Fibroblast of lung (primary cell): ENCODE data around the gene LDAH. TPM values are rescaled to one million over a fixed set of nuclear protein-coding genes. Genes with fewer than 3 reads are reported as not detected.

Experiments
- DNase-seq, 2 donors: peaks; one replicate each; pipeline versions ENCODE4 v3.0.0 to v3.0.0-alpha.2; 2010; ENCODE audit warnings: low read depth in 2 of 2
- H2AFZ ChIP-seq: 2 replicates; pipeline ENCODE4 v1.5.1; 2012; ENCODE audit warnings: low read length, control low read depth, inconsistent platforms
- H3K27ac ChIP-seq: 2 replicates; pipeline ENCODE4 v1.5.1; 2011; ENCODE audit warnings: low read length, control low read depth; ENCODE audit not compliant: insufficient read depth
- H3K27me3 ChIP-seq: 2 replicates; pipeline ENCODE4 v1.5.1; 2011; ENCODE audit warnings: mild to moderate bottlenecking, low read length; ENCODE audit not compliant: control insufficient read depth, insufficient read depth
- H3K36me3 ChIP-seq: 2 replicates; pipeline ENCODE4 v1.5.1; 2011; ENCODE audit warnings: low read length; ENCODE audit not compliant: control insufficient read depth, insufficient read depth
- H3K4me1 ChIP-seq: 2 replicates; pipeline ENCODE4 v1.5.1; 2011; ENCODE audit warnings: low read length; ENCODE audit not compliant: control insufficient read depth, insufficient read depth; ENCODE audit errors: extremely low read depth
- H3K4me2 ChIP-seq: 2 replicates; pipeline ENCODE4 v1.5.1; 2011; ENCODE audit warnings: low read length, control low read depth; ENCODE audit not compliant: insufficient read depth; ENCODE audit errors: extremely low read depth
- H3K4me3 ChIP-seq, 4 experiments: fragments of 200-600 bp in 1 of 4; sonication (generic) in 1 of 4; replicated peaks in 1 of 4; 2 replicates each; pipeline ENCODE4 v1.5.1; 2011 to 2016; ENCODE audit warnings: low read length in 4 of 4, low read depth in 3 of 4, mild to moderate bottlenecking in 3 of 4, control low read depth in 2 of 4, inconsistent platforms in 1 of 4, mixed read lengths in 1 of 4; ENCODE audit not compliant: insufficient read depth in 1 of 4; ENCODE audit errors: control extremely low read depth in 1 of 4
- H3K79me2 ChIP-seq: 2 replicates; pipeline ENCODE4 v1.5.1; 2012; ENCODE audit warnings: mild to moderate bottlenecking, low read length, inconsistent platforms; ENCODE audit not compliant: control insufficient read depth, insufficient read depth
- H3K9ac ChIP-seq: 2 replicates; pipeline ENCODE4 v1.5.1; 2011; ENCODE audit warnings: mild to moderate bottlenecking, low read length, control low read depth; ENCODE audit not compliant: insufficient read depth
- H3K9me3 ChIP-seq: 2 replicates; pipeline ENCODE4 v1.5.1; 2012; ENCODE audit warnings: low read depth, low read length; ENCODE audit not compliant: control insufficient read depth, insufficient read depth
- H4K20me1 ChIP-seq: 2 replicates; pipeline ENCODE4 v1.5.1; 2011; ENCODE audit warnings: low read length; ENCODE audit not compliant: control insufficient read depth, insufficient read depth; ENCODE audit errors: extremely low read depth
- CTCF ChIP-seq, 2 donors: IDR thresholded peaks in 1 of 2; conservative IDR thresholded peaks in 1 of 2; 1 replicate in 1 of 2; 2 replicates in 1 of 2; pipeline ENCODE4 v1.5.1; 2011 to 2012; ENCODE audit warnings: low read length in 2 of 2, control low read depth in 1 of 2, inconsistent platforms in 1 of 2, low read depth in 1 of 2, mild to moderate bottlenecking in 1 of 2
- EZH2 ChIP-seq: IDR thresholded peaks from 2 replicates; pipeline ENCODE4 v1.5.1; 2012; ENCODE audit warnings: low read length, control low read depth, mild to moderate bottlenecking; ENCODE audit errors: missing control alignments
- polyA plus RNA-seq, 2 donors: library from polyadenylated mRNA; depleted of rRNA in 1 of 2; stranded (reverse) in 1 of 2; unstranded in 1 of 2; fragments of >200 nt; gene quantifications; 2 replicates each; pipeline ENCODE4 v1.2.1, GENCODE V29; 2011 to 2012; ENCODE audit warnings: missing spikeins in 1 of 2
- total RNA-seq: library from RNA; depleted of rRNA; stranded (reverse); fragments of >200 nt; gene quantifications from 2 replicates; pipeline ENCODE4 v1.2.1, GENCODE V29; 2014

Gene LDAH
- total and polyA plus RNA-seq, 2 donors (not counting 1 experiment from before 2014, with no cell fraction given): 20.5 to 22.8 TPM

GRCh38 chr2:20706217-20706616, 116.7 kb downstream of the LDAH start:
- H3K4me1 ChIP-seq: peaks cover 3% of the 10 kb centered on the region
- H3K4me2 ChIP-seq: no peak overlapping the region
- no peak overlapping the region for H3K4me3 ChIP-seq
- no peak for DNase-seq
- H2AFZ ChIP-seq: no peak overlapping the region
- H4K20me1 ChIP-seq: no peaks in the 10 kb centered on the region
- TF ChIP-seq CTCF (conservative IDR thresholded peaks at IDR 0.05 in 1 of 2, IDR thresholded peaks at IDR 0.05 in 1 of 2; ENCODE audit: low read depth in 1 of 2, low read length in 2 of 2): no peak
- TF ChIP-seq EZH2: no peak
- H3K9me3 ChIP-seq: no peaks in the 10 kb centered on the region
- no peaks in the 10 kb centered on the region for H3K79me2 ChIP-seq
- H3K27me3 ChIP-seq: no peaks in the 10 kb centered on the region
- H3K27ac ChIP-seq: no peak overlapping the region
- no peak overlapping the region for H3K9ac ChIP-seq
- H3K36me3 ChIP-seq: no peaks in the 10 kb centered on the region

- Histone ChIP-seq H3K9ac (no peak overlapping the region), H3K4me1 (peaks cover 3% of the 10 kb centered on the region), H3K27me3 (no peaks in the 10 kb centered on the region), H3K9me3 (no peaks in the 10 kb centered on the region), H3K36me3 (no peaks in the 10 kb centered on the region), H4K20me1 (no peaks in the 10 kb centered on the region), H3K27ac (no peak overlapping the region), H3K4me2 (no peak overlapping the region), H3K4me3 (no peak overlapping the region), H3K79me2 (no peaks in the 10 kb centered on the region), H2AFZ (no peak overlapping the region)
- no peak for DNase-seq
- TF ChIP-seq CTCF (conservative IDR thresholded peaks at IDR 0.05 in 1 of 2, IDR thresholded peaks at IDR 0.05 in 1 of 2; ENCODE audit: low read depth in 1 of 2, low read length in 2 of 2): no peak
- TF ChIP-seq EZH2: no peak
Observed at GRCh38 chr2:20704886-20705285, 118.0 kb downstream of the LDAH start.

GRCh38 chr2:20702563-20702962, 120.3 kb downstream of the LDAH start:
- H2AFZ ChIP-seq: no peak overlapping the region
- TF ChIP-seq CTCF (conservative IDR thresholded peaks at IDR 0.05 in 1 of 2, IDR thresholded peaks at IDR 0.05 in 1 of 2; ENCODE audit: low read depth in 1 of 2, low read length in 2 of 2): no peak
- no peak for TF ChIP-seq EZH2
- no peak overlapping the region for H3K9ac ChIP-seq
- H3K36me3 ChIP-seq: no peaks in the 10 kb centered on the region
- no peaks in the 10 kb centered on the region for H3K9me3 ChIP-seq
- no peak overlapping the region for H3K27ac ChIP-seq
- peak; percentile 47 to 69 for DNase-seq
- no peaks in the 10 kb centered on the region for H4K20me1 ChIP-seq
- peaks cover 3% of the 10 kb centered on the region for H3K4me1 ChIP-seq
- peak overlapping the region; percentile 36 for H3K4me2 ChIP-seq
- no peaks in the 10 kb centered on the region for H3K79me2 ChIP-seq
- no peak overlapping the region for H3K4me3 ChIP-seq
- H3K27me3 ChIP-seq: no peaks in the 10 kb centered on the region
